Stimulated activated CD8-positive, alpha-beta memory T cell treated with anti-CD3 and anti-CD28 coated beads, Interleukin-15, amount 100 ng/mL, for 1 hour (primary cell): ENCODE results near the gene RCE1.
"Not testable (repeated sequence)": the region's sequence is repeated elsewhere in the genome, so short reads cannot be mapped to it uniquely, and the experiment has no call there.

Experiments
- DNase-seq: peaks from one replicate; pipeline ENCODE4 v3.0.0-alpha.2; 2020; ENCODE audit warnings: low read depth

The RCE1 gene, protein sequence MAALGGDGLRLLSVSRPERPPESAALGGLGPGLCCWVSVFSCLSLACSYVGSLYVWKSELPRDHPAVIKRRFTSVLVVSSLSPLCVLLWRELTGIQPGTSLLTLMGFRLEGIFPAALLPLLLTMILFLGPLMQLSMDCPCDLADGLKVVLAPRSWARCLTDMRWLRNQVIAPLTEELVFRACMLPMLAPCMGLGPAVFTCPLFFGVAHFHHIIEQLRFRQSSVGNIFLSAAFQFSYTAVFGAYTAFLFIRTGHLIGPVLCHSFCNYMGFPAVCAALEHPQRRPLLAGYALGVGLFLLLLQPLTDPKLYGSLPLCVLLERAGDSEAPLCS

GRCh38 chr11:66842896-66843775 lies at the start of gene RCE1:
RCE1 (plus strand) TSS chr11:66843441; CDS start chr11:66843456, 15 bp downstream.
- peak; percentile 77 for DNase-seq

DNA sequence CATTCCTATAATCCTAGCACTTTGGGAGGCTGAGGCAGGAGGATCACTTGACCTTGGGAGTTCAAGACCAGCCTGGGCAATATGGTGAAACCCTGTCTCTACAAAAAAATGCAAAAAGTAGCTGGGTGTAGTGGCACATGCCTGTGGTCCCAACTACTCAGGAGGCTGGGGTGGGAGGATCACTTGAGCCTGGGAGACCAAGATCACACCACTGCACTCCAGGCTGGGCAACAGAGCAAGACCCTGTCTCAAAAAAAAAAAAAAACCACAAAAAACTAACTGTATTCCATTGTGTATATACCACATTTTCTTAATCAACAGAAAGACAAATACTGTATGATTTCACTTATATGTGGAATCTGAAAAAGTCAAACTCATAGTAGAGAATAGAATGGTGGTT lies 43.4 kb upstream of the RCE1 start:
- DNase-seq = not testable (repeated sequence)

DNA sequence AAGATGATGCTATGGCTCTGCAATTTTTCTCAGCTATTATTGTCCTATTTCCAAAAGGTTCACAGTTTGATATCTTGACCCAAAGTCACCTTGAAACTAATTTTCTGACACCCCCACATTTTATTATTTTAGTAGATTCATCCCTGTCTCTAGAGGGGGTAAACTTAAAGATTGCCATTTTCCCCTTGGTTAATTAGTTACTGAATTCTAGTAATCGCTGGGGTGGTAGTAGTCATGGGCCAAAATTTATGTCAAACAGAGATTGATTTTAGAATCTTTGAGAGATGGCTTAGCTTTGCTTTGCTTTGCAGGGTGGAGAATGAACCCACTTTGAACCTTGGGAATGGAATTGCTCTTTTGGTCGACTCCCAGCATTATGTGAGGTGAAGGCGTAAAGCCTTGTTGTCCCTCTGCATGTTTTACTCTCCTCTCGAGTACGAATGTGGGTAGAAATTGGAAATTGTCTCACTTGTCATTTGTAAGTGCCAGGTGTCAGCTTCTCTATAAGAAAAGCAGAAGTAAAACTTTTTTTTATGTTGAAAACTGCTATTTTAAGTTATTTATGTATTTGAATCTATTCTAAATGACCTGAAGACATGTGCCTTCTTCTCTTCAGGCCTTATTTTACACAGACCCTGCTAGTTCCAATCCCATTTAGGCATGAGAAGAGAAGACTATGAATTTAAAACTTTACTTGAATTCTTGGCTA lies 42.4 kb upstream of the RCE1 start:
- no peak for DNase-seq

GRCh38 chr11:66809592-66809991 lies 33.6 kb upstream of the RCE1 start:
- DNase-seq = no peak

GRCh38 chr11:66810576-66811185 lies 32.6 kb upstream of the RCE1 start:
- no peak for DNase-seq

- no peak for DNase-seq
Measured at GRCh38 chr11:66814678-66815077, 28.6 kb upstream of the RCE1 start.

DNA sequence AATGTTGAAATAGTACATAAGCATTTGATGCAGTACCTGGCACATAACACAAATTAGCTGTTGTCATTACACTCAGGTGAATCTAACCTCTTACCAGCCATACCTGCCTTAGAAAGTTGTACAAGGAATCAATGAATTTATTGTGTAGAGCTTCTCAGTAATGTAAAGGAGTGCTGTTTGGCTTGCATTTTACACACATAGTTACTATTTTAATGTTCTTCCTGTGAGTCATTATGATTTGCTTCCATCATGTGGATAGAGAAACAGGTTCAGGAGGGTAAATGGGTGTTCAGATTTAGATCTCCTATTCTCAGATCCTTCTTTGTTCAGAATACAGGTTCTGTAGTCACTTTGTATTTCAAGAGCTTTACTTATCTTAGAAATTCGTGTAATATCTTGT lies 27.6 kb upstream of the RCE1 start:
- DNase-seq = no peak

GRCh38 chr11:66818231-66818955 lies 24.8 kb upstream of the RCE1 start:
- no peak for DNase-seq

GRCh38 chr11:66820381-66820780 lies 22.9 kb upstream of the RCE1 start:
- no peak for DNase-seq

GRCh38 chr11:66820901-66821300 lies 22.3 kb upstream of the RCE1 start:
- DNase-seq = no peak

DNA sequence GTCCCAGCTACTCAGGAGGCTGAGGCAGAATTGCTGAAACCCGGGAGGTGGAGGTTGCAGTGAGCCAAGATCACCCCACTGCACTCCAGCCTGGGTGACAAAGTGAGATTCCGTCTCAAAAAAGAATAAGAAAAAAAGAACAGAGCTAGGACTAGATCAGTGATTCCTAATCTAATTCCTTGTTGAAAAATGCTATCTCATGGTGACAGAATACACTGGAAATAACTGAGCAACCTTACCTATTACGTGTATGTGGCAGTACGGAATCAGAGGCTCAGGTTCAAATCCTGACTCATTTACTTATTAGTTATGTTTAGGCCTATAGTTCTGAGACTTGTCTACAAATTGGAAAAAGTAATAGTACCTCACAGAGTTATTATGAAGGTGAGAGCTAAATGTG lies 19.5 kb upstream of the RCE1 start:
- DNase-seq = no peak

DNA sequence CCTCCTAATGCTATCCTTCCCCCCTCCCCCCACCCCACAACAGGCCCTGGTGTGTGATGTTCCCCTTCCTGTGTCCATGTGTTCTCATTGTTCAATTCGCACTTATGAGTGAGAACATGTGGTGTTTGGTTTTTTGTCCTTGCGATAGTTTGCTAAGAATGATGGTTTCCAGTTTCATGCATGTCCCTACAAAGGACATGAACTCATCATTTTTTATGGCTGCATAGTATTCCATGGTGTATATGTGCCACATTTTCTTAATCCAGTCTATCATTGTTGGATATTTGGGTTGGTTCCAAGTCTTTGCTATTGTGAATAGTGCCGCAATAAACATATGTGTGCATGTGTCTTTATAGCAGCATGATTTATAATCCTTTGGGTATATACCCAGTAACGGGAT lies 18.7 kb upstream of the RCE1 start:
- DNase-seq = not testable (repeated sequence)

DNA sequence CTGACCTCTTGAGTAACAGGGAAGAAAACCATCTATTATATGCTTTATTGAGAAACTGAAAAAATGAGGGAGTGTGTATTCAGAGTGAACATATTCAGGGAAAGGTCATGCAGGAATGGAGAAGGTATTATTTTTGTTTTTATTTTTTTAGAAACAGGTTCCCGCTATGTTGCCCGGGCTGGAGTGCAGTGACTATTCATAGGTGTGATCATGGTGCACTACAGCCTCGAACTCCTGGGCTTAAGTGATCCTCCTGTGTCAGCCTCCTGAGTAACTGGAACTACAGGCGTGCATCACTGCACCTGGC lies 8.7 kb upstream of the RCE1 start:
- no peak for DNase-seq

DNA sequence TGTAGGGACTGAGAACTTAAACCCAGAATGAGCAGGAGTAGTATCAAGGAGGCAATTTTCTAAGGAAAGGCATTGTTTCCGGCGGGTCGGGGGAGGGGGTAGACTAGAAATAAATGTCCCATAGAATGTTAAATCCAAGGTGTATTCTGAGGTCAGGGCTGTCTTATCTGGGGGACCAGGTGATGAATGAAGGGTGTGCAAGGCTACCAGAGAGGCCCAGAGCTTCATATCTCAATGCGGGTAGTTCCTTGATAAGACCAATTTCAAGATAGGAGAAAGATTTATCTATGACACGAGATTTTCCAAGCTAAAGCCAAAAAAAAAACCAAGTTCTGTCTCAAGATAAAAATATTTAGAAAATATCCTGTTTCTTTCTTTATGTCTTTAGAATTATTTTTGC lies 8.3 kb upstream of the RCE1 start:
- DNase-seq = no peak

DNA sequence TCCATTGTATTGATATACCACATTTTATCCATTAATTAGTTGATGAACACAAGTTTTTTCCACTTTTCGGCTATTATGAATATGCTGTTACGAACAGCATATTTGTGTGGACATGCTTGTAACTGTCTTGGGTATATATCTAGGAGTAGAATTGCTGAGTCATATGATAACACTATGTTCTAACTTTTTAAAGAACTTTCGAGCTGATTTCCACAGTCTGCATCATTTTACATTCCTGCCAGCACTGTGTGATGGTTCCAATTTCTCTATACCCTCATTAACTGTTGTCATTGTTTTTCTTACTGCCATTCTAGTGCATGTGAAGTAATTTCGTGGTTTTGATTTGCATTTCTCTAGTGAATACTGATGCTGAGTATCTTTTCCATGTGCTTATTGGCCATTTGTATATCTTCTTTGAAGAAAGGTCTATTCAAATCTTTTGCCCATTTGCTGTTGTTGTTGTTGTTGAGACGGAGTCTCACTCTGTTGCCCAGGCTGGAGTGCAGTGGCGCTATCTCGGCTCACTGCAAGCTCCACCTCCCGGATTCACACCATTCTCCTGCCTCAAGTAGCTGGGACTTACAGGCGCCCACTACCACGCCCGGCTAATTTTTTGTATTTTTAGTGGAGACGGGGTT lies 7.4 kb upstream of the RCE1 start:
- DNase-seq = no peak

DNA sequence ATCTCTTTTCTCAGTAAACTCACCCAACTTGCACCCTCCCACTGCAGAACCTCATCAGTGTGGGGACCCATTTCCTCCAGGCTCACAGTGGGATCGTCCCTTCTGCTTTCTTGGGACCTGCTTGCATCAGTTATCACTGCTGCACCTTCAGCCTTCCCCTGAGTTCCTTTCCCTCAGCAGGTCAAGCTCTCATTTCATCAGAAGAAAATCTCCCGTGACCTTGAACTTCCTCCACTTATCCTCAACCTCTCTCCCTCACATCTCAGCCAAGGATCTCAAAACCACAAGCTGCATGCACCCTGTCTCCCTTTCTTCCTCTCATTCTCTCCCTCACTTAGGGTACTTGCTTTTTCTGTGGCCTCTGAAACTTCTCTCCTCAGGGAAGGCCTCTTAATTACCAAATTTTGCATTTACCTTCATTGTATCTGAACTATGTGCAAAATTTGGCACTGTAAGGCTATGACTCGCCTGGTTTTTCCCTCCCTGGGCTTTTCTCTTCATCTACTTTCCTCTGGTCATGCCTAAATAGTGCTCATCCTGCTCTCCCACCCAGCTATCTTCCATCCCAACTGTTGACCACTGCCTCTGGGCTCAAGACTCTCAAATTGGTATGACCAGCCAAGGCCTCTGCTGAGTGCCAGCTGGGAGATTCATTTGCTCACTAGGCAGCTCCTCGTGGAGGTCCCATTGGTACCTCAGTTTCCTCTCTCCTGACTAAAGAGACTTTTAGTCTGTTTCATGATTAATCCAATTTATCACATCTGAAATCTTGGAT lies 2.7 kb upstream of the RCE1 start:
- no peak for DNase-seq

GRCh38 chr11:66841861-66842260 lies 1.4 kb upstream of the RCE1 start:
- no peak for DNase-seq

DNA sequence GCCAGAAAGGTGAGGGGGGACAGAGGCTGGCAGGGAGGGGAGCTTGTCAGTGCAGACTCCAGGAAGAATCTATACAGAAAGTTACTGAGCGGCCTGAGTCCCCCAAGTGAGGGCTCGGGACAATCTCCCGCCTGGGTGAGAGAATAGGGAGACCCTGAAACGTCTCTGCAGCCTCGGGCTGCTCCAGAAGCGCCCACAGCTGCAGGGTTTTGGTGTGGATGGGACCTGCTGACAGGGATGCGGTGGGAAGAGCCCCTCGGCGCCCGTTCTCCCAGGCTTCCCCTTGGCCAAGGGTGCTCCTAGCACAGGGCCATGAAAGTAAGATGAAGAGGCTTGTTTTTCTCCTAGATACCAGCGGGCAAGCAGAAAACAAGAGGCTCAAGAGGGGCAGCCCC lies 743 bp upstream of the RCE1 start:
- no peak for DNase-seq

- no peak for DNase-seq
Measured at GRCh38 chr11:66843776-66844495, 695 bp downstream of the RCE1 start.
